Activated naive CD8-positive, alpha-beta T cell treated with anti-CD3 and anti-CD28 coated beads, Interleukin-2, amount 10 ng/mL, durations not matched to agents 7 days and 5 days (primary cell): ENCODE results near the gene CPT1B. TPM values are rescaled to one million over a fixed set of nuclear protein-coding genes. Genes with fewer than 3 reads are reported as not detected.

Source experiments
- ATAC-seq: fragments of 150-1000 bp; cut with Tn5 transposase; one replicate; pipeline ENCODE4 v1.10.0; 2021; ENCODE audit warnings: low read depth, moderate library complexity
- POLR2A ChIA-PET: fragments of 350-600 bp; sonication (Branson Sonifier 250); formaldehyde crosslinking; loops from one replicate; lab custom pipeline; 2021; ENCODE audit warnings: antibody characterized with exemption; lab: Charles Lee
- DNase-seq: peaks from one replicate; pipeline ENCODE4 v3.0.0; 2021
- H3K27ac Mint-ChIP-seq: one replicate; pipeline ENCODE4 v1.8.0; 2022; ENCODE audit warnings: mild to moderate bottlenecking, mixed read lengths
- H3K27me3 Mint-ChIP-seq: one replicate; pipeline ENCODE4 v1.8.0; 2022; ENCODE audit warnings: mild to moderate bottlenecking, moderate library complexity, mixed read lengths
- H3K36me3 Mint-ChIP-seq: one replicate; pipeline ENCODE4 v1.8.0; 2021; ENCODE audit warnings: mild to moderate bottlenecking, mixed read lengths
- H3K4me1 Mint-ChIP-seq: one replicate; pipeline ENCODE4 v1.8.0; 2021; ENCODE audit warnings: mixed read lengths
- H3K4me3 Mint-ChIP-seq: one replicate; pipeline ENCODE4 v1.8.0; 2022; ENCODE audit warnings: mild to moderate bottlenecking, moderate library complexity, mixed read lengths
- H3K9me3 Mint-ChIP-seq: one replicate; pipeline ENCODE4 v1.8.0; 2021; ENCODE audit warnings: mixed read lengths
- total RNA-seq, 2 experiments: library from RNA; stranded (reverse); gene quantifications; one replicate each; pipeline ENCODE4 v1.2.3, GENCODE V29; 2021

Gene CPT1B
- total RNA-seq, 2 experiments from 2014 or later, result 85.2 to 95.4 TPM

- H3K4me1 Mint-ChIP-seq, result peaks cover 41% of the 10 kb centered on the region
- peak within 1 kb of the TSS; percentile 95 for H3K4me3 Mint-ChIP-seq
- ATAC-seq, result peak; percentile 20
- no peaks in the 10 kb centered on the region for H3K9me3 Mint-ChIP-seq
- H3K36me3 Mint-ChIP-seq, result peaks cover 19% of the 10 kb centered on the region
- H3K27me3 Mint-ChIP-seq, result no peaks in the 10 kb centered on the region
- DNase-seq, result peak; percentile 91
- H3K27ac Mint-ChIP-seq, result peak within 1 kb of the TSS; percentile 100
- POLR2A ChIA-PET, result interaction anchor here (0.6 to 13.0 kb wide), 14 partner anchors 10 to 96 kb away, joined by 3 to 300 read pairs (median 7); partner anchors contain the start of genes CHKB, CPT1B, KLHDC7B and LMF2
Observed at GRCh38 chr22:50529897-50530579, 48.2 kb downstream of the CPT1B start, which contains the start of gene TYMP. Gene TYMP (minus strand): TSS chr22:50530012. CDS start chr22:50529709, 303 bp downstream.

DNA sequence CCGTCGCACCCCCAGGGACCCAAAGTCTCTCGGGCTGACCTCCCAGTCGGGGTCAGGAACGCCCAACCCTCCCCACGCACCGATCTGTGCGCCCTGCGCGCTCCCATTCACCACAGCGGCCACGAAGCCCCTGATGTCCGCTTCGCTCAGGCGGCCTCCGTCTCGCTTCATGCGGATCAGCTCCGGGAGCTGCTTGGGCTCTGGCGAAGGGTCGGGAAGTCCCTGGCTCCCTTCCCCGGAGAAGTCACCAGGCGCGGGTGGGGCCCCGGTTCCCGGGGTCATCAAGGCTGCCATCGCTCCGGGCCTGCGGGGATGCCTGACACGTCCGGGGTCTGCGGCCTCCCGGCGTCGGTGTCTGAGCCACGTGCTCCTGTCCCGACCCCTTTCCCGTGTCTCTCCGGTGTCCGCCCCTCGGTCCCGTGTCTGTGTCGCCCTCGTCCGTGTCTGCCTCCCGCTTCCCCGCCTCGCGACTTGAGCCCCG is 48.8 kb downstream of the CPT1B start:
- peaks cover 42% of the 10 kb centered on the region for H3K4me1 Mint-ChIP-seq
- no peaks in the 10 kb centered on the region for H3K9me3 Mint-ChIP-seq
- no peak for ATAC-seq
- H3K27me3 Mint-ChIP-seq, result no peaks in the 10 kb centered on the region
- POLR2A ChIA-PET, result interaction anchor here (0.7 to 13.0 kb wide), 14 partner anchors 11 to 97 kb away, joined by 3 to 300 read pairs (median 7); partner anchors contain the start of genes CHKB, CPT1B, KLHDC7B and LMF2
- peak overlapping the region; percentile 84 for H3K4me3 Mint-ChIP-seq
- H3K27ac Mint-ChIP-seq, result peak overlapping the region; percentile 94
- H3K36me3 Mint-ChIP-seq, result peaks cover 24% of the 10 kb centered on the region
- no peak for DNase-seq

DNA sequence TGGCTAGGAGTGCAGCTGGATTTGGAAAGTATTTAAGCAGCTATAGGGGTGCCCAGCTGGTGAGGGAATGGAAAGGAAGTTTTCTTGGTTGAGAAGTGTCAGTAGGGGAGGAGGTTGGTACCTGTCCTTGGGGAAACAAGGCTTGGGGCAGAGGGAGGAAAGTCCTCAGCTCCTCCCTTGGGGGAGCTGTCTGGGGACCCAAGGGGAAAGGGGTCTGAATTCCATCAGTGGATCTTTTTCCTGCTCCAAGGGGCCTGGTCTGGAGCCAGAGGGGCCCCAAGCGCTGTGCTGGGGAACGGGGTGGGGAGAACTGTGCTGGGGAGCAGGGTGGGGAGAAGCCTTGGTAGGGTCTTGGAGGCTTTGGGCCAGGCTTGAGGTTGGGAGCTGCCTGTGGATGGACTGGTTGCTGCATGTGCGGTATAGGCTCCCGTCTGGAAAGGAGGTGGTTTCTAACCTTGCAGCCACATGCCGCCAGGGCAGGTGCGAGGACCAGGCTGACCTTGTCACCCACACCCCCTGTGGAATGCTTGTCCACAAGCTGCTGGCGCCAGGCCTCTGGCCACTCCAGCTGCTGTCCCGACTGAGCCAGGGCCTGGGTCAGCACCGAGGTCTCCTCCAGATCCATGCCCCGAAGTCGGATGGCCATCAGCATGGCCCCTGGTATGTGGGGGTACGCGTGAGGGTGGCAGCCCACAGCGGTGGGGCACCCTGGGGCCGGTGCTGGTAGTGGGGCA is 49.4 kb downstream of the CPT1B start:
- H3K27ac Mint-ChIP-seq, result peak overlapping the region; percentile 94
- POLR2A ChIA-PET, result interaction anchor here (1.1 to 13.0 kb wide), 9 partner anchors 11 to 278 kb away, joined by 3 to 300 read pairs (median 93); partner anchors contain the start of genes CHKB, CPT1B, HDAC10 and KLHDC7B
- no peaks in the 10 kb centered on the region for H3K27me3 Mint-ChIP-seq
- peaks cover 40% of the 10 kb centered on the region for H3K4me1 Mint-ChIP-seq
- ATAC-seq (no peak), DNase-seq (peak; percentile 52)
- peaks cover 24% of the 10 kb centered on the region for H3K36me3 Mint-ChIP-seq
- H3K4me3 Mint-ChIP-seq, result peak overlapping the region; percentile 84
- H3K9me3 Mint-ChIP-seq, result no peaks in the 10 kb centered on the region

DNA sequence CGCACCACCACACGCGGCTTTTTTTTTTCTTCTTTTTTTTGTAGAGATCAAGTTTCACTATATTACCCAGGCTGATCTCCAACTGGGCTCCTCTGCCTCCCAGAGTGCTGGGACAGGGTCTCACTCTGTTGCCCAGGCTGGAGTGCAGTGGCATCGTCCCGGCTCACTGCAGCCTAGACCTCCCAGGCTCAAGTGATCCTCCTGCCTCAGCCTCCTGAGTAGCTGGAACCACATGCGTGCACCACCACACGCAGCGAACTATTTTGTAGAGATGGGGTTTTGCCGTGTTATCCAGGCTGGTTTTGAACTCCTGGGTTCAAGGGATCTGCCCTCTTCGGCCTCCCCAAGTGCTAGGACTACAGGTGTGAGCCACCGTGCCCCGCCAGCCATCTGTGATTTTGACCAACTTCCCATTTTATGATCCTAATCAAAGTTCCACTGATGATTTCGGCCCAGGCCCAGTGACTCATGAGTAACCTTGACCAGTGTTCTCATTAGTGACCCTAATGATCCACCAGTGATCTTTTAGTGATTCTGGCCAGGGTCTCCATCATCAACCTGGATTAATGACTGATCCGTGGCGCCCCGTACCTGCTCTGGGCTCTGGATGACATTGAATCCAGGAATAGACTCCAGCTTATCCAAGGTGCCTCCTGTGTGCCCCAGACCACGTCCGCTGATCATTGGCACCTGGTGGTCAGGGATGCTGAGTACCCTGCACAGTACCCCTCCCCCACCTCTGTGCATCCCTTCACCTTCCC is 50.1 kb downstream of the CPT1B start:
- H3K27ac Mint-ChIP-seq, result peak overlapping the region; percentile 94
- H3K4me3 Mint-ChIP-seq, result peak overlapping the region; percentile 84
- no peaks in the 10 kb centered on the region for H3K27me3 Mint-ChIP-seq
- H3K36me3 Mint-ChIP-seq, result peaks cover 22% of the 10 kb centered on the region
- ATAC-seq (no peak), DNase-seq (no peak)
- POLR2A ChIA-PET, result interaction anchor here (1.0 to 13.0 kb wide), 9 partner anchors 12 to 277 kb away, joined by 3 to 300 read pairs (median 93); partner anchors contain the start of genes CHKB, CPT1B, HDAC10 and KLHDC7B
- H3K9me3 Mint-ChIP-seq, result no peaks in the 10 kb centered on the region
- H3K4me1 Mint-ChIP-seq, result peaks cover 37% of the 10 kb centered on the region

DNA sequence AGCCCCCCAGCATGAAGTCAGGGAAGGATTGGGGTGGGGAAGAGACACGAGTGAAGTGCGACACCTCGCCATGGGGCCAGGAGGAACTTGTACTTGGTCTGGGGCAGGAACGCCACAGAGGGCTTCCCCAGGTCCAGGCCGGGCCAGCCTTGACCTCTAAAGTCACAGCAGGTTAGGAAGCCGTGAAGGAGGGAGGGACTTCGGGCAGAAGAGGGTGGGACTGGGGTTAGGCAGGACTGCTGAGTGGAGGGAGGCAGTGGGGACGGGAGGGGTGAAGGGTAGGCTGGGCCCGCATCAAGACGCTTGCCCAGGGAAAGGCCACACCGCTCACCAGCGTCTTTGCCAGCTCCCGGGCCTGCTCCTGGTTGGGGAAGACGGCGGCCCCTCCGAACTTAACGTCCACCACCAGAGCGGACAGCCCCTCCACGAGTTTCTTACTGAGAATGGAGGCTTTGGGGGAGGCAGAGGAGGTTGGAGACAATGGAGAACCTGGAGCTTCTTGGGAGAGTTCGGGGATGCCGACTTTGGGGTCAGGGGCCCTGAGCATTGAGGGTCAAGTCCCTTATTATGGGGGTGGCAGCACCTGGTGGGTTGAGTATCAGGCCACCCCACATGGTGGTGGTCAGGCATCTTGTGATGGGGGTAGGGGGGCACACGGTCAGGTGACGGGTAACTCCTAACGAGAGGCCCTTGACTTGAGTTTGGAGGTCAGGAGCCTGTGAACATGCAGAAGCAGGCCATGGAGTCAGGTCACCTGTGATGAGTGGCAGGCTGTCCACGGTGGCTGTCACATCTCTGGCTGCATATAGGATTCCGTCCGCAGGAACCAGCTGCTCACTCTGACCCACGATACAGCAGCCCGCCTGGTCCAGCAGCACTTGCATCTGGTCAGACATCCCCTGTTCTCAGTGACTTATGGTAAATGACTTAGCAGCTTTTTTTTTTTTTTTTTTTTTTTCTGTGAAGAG is 51.1 kb downstream of the CPT1B start:
- peaks cover 21% of the 10 kb centered on the region for H3K36me3 Mint-ChIP-seq
- POLR2A ChIA-PET, result interaction anchor here (0.6 to 13.0 kb wide), 12 partner anchors 13 to 233 kb away, joined by 3 to 300 read pairs (median 25); partner anchors contain the start of genes ARSA, CHKB, CPT1B and KLHDC7B
- peak overlapping the region; percentile 84 for H3K4me3 Mint-ChIP-seq
- DNase-seq, result peak; percentile 55
- ATAC-seq, result no peak
- H3K4me1 Mint-ChIP-seq, result peaks cover 30% of the 10 kb centered on the region
- H3K27me3 Mint-ChIP-seq, result no peaks in the 10 kb centered on the region
- peak overlapping the region; percentile 94 for H3K27ac Mint-ChIP-seq
- no peaks in the 10 kb centered on the region for H3K9me3 Mint-ChIP-seq

- ATAC-seq (peak; percentile 40), DNase-seq (peak; percentile 91)
- H3K4me1 Mint-ChIP-seq, result peaks cover 30% of the 10 kb centered on the region
- no peaks in the 10 kb centered on the region for H3K9me3 Mint-ChIP-seq
- no peaks in the 10 kb centered on the region for H3K27me3 Mint-ChIP-seq
- H3K36me3 Mint-ChIP-seq, result peaks cover 21% of the 10 kb centered on the region
- POLR2A ChIA-PET, result interaction anchor here (0.7 to 13.0 kb wide), 35 partner anchors 9 to 712 kb away, joined by 3 to 300 read pairs (median 7); partner anchors contain the start of genes ARSA, CHKB, CPT1B and HDAC10
- H3K4me3 Mint-ChIP-seq, result peak overlapping the region; percentile 84
- H3K27ac Mint-ChIP-seq, result peak overlapping the region; percentile 94
Observed at GRCh38 chr22:50526108-50526833, 52.0 kb downstream of the CPT1B start.

DNA sequence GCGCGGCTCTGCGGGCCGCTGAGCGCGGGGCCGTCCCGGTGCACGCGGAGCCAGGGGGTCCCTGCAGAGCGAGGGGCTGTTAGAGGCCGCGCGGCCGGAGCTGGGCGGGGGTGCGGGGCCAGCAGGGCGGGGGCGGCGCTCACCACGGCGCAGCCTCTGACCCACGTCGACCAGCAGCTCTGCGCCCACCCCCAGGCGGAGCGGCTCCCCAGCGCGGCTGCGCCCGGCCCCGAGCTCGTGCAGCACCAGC is 52.4 kb downstream of the CPT1B start:
- H3K36me3 Mint-ChIP-seq, result peaks cover 22% of the 10 kb centered on the region
- DNase-seq, result no peak
- peak overlapping the region; percentile 96 for H3K4me3 Mint-ChIP-seq
- peaks cover 30% of the 10 kb centered on the region for H3K4me1 Mint-ChIP-seq
- no peak for ATAC-seq
- H3K27me3 Mint-ChIP-seq, result no peaks in the 10 kb centered on the region
- peak overlapping the region; percentile 95 for H3K27ac Mint-ChIP-seq
- no peaks in the 10 kb centered on the region for H3K9me3 Mint-ChIP-seq
- POLR2A ChIA-PET, result interaction anchor here (0.7 to 13.0 kb wide), 37 partner anchors 8 to 711 kb away, joined by 3 to 300 read pairs (median 6); partner anchors contain the start of genes ADM2, ARSA, CHKB and CPT1B

DNA sequence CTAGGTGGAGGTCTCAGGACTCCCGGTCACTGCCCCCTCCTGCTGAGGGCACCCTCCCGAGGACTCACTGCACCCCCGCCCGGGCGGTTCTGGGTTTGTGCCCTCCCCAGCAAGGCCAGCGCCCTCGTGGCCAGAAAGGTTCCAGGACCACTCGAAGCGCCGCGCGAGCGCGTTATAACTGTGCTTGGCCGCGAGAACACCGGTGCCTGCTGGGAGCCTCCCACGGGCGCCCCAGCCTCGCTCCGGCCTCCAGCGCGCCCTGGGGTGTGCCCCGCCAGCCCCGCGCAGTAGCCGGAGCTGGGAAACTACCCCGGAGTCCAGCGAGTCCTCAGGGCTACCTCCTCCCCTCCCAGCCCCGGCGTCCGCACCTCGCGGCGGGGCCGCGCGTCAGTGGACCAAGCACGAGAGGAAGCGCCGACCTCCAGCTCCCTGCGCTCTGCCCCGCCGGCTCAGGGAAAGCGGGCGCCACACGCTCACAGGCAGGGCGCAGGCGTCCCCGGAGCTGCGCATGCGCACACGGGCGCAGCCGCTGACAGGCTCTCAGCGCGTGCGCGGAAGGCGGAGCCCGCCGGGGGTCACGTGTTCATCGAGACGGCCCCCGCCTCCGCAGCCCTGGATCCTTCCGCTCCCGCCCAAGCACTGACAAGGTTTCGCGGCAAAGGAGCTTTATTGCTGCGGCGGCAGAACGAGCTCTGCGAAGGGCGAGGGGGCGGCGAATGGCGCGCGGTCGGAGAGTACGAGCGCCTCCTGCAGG is 52.9 kb downstream of the CPT1B start, which contains the start of gene SCO2:
Gene SCO2 (minus strand): TSS at position 495 of the 754 bp plus-strand sequence. CDS start 1,187 bp downstream, outside the sequence.
- peak within 1 kb of the TSS; percentile 96 for H3K4me3 Mint-ChIP-seq
- peaks cover 22% of the 10 kb centered on the region for H3K36me3 Mint-ChIP-seq
- peak; percentile 99 for DNase-seq
- H3K4me1 Mint-ChIP-seq, result peaks cover 30% of the 10 kb centered on the region
- POLR2A ChIA-PET, result interaction anchor here (0.7 to 13.0 kb wide), 39 partner anchors 8 to 711 kb away, joined by 3 to 300 read pairs (median 6); partner anchors contain the start of genes ADM2, ARSA, CHKB and CPT1B
- peak within 1 kb of the TSS; percentile 95 for H3K27ac Mint-ChIP-seq
- no peaks in the 10 kb centered on the region for H3K9me3 Mint-ChIP-seq
- no peaks in the 10 kb centered on the region for H3K27me3 Mint-ChIP-seq
- peak; percentile 57 for ATAC-seq

- Mint-ChIP-seq H3K27me3 (no peaks in the 10 kb centered on the region), H3K4me1 (peaks cover 30% of the 10 kb centered on the region), H3K36me3 (peaks cover 22% of the 10 kb centered on the region), H3K9me3 (no peaks in the 10 kb centered on the region), H3K27ac (peak overlapping the region; percentile 95), H3K4me3 (peak overlapping the region; percentile 96)
- DNase-seq (no peak), ATAC-seq (no peak)
- POLR2A ChIA-PET, result interaction anchor here (0.8 to 13.0 kb wide), 23 partner anchors 10 to 316 kb away, joined by 3 to 300 read pairs (median 7); partner anchors contain the start of genes ADM2, CHKB, CPT1B and HDAC10
Observed at GRCh38 chr22:50524676-50525103, 53.5 kb downstream of the CPT1B start.
